KMS-11 (cell line): ENCODE results near the gene GNS.
"Not testable (repeated sequence)": the region's sequence is repeated elsewhere in the genome, so short reads cannot be mapped to it uniquely, and the experiment has no call there.

Experiments used
- H2AFZ ChIP-seq: fragments of 200-600 bp; sonication (generic); 2 replicates; pipeline ENCODE4 v1.6.1; 2016; ENCODE audit warnings: antibody characterized with exemption, mixed run types, low read depth
- H3K27ac ChIP-seq: fragments of 200-600 bp; sonication (generic); 2 replicates; pipeline ENCODE4 v1.6.1; 2016; ENCODE audit warnings: mild to moderate bottlenecking, mixed run types
- H3K27me3 ChIP-seq: fragments of 200-600 bp; sonication (generic); 2 replicates; pipeline ENCODE4 v1.6.1; 2017; ENCODE audit warnings: mild to moderate bottlenecking, low read depth, mixed run types, moderate library complexity; ENCODE audit not compliant: insufficient read depth
- H3K36me3 ChIP-seq: fragments of 200-600 bp; sonication (generic); 2 replicates; pipeline ENCODE4 v1.6.1; 2017; ENCODE audit warnings: mild to moderate bottlenecking, mixed run types; ENCODE audit not compliant: insufficient read depth
- H3K4me1 ChIP-seq: fragments of 200-600 bp; sonication (generic); 2 replicates; pipeline ENCODE4 v1.6.1; 2016; ENCODE audit warnings: mild to moderate bottlenecking, low read depth, mixed run types; ENCODE audit not compliant: poor library complexity, severe bottlenecking
- H3K4me2 ChIP-seq: fragments of 200-600 bp; sonication (generic); 2 replicates; pipeline ENCODE4 v1.7.0; 2016; ENCODE audit warnings: mild to moderate bottlenecking, mixed run types
- H3K4me3 ChIP-seq: fragments of 200-600 bp; sonication (generic); IDR thresholded peaks from 2 replicates; pipeline ENCODE4 v1.6.1; 2017; ENCODE audit warnings: low read depth, low read length, mixed read lengths; ENCODE audit not compliant: insufficient read depth
- H3K79me2 ChIP-seq: fragments of 200-600 bp; sonication (generic); 2 replicates; pipeline ENCODE4 v1.6.1; 2016; ENCODE audit warnings: low read depth, mixed run types; ENCODE audit not compliant: insufficient read depth
- H3K9ac ChIP-seq: fragments of 200-600 bp; sonication (generic); 2 replicates; pipeline ENCODE4 v1.6.1; 2016; ENCODE audit warnings: mild to moderate bottlenecking, mixed run types
- H4K20me1 ChIP-seq: fragments of 200-600 bp; sonication (generic); 2 replicates; pipeline ENCODE4 v1.6.1; 2016; ENCODE audit warnings: mild to moderate bottlenecking, mixed run types; ENCODE audit not compliant: insufficient read depth
- CTCF ChIP-seq: fragments of 200-600 bp; sonication (generic); conservative IDR thresholded peaks from 2 replicates; pipeline ENCODE4 v1.6.1; 2017; ENCODE audit warnings: low read depth, mild to moderate bottlenecking, antibody characterized with exemption, low read length, moderate library complexity, mixed read lengths

The GNS gene

GRCh38 chr12:64695550-64695949 lies 63.7 kb downstream of the GNS start:
- Histone ChIP-seq H4K20me1 (no peaks in the 10 kb centered on the region), H3K27me3 (no peaks in the 10 kb centered on the region), H3K4me3 (no peak overlapping the region), H2AFZ (no peak overlapping the region), H3K9ac (no peak overlapping the region), H3K79me2 (no peaks in the 10 kb centered on the region), H3K27ac (no peak overlapping the region), H3K36me3 (no peaks in the 10 kb centered on the region; the same call in 1 of the 2 replicates), H3K4me1 (peaks cover 28% of the 10 kb centered on the region), H3K4me2 (no peak overlapping the region)
- no peak for TF ChIP-seq CTCF

- Histone ChIP-seq H3K9ac (no peak overlapping the region), H3K36me3 (no peaks in the 10 kb centered on the region; the same call in 1 of the 2 replicates)
- no peak for TF ChIP-seq CTCF
Observed at GRCh38 chr12:64694130-64695040, 64.8 kb downstream of the GNS start.

DNA sequence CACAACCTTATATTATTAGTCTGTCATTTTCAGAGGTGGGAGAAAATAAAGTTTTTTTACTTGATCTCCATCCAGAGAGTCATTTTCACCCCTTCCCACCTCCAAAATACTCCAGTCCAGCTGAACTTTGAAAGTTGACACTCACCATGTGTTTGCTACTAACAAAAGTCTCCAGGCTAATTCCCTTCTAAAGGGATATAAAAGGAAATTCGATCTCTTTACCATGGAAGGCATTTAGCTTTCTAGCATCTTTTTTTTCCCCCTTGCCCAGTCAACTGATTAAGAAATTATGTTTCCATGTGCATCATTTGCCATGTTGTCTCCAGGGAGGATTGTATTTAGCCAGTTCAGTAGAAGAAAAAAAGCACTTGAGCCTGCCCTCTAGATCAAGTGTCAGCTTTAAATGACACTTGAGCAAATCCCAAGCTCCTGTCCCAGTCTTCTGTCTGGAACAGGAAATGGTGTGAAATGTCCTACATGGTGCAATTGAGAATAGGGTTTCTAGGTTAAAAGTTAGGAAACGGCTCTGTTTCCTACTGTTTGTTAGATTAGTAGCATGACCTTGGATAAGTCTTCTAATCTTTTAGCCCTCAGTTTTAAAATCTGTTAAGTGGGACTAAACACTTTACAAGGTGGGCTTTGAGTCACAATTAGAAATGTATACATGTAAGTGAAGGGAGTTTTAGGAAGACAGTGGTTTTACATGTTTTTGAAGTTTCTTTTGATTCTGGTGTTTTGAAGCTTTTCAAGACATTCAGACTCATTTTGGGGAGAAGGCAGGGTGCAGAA lies 67.2 kb downstream of the GNS start:
- Histone ChIP-seq H3K27ac (no peak overlapping the region), H3K9ac (no peak overlapping the region), H3K79me2 (no peaks in the 10 kb centered on the region), H3K36me3 (no peaks in the 10 kb centered on the region; the same call in 1 of the 2 replicates), H3K4me1 (peaks cover 13% of the 10 kb centered on the region), H4K20me1 (no peaks in the 10 kb centered on the region), H3K27me3 (no peaks in the 10 kb centered on the region), H2AFZ (no peak overlapping the region), H3K4me2 (no peak overlapping the region), H3K4me3 (no peak overlapping the region)
- TF ChIP-seq CTCF: no peak

More at GRCh38 chr12:64694130-64695040, 64.8 kb downstream of the GNS start:
- no peak overlapping the region for H2AFZ ChIP-seq
- H3K79me2 ChIP-seq: no peaks in the 10 kb centered on the region
- H3K27me3 ChIP-seq: no peaks in the 10 kb centered on the region
- H3K4me3 ChIP-seq: no peak overlapping the region
- no peaks in the 10 kb centered on the region for H4K20me1 ChIP-seq
- H3K4me1 ChIP-seq: peaks cover 24% of the 10 kb centered on the region
- H3K27ac ChIP-seq: no peak overlapping the region
- H3K4me2 ChIP-seq: no peak overlapping the region

GRCh38 chr12:64691227-64691794 lies 67.9 kb downstream of the GNS start:
- Histone ChIP-seq H3K4me1 (peaks cover 11% of the 10 kb centered on the region), H3K4me2 (no peak overlapping the region), H3K9ac (no peak overlapping the region), H3K36me3 (no peaks in the 10 kb centered on the region; the same call in 1 of the 2 replicates), H3K79me2 (no peaks in the 10 kb centered on the region), H4K20me1 (no peaks in the 10 kb centered on the region), H3K27me3 (no peaks in the 10 kb centered on the region), H2AFZ (no peak overlapping the region), H3K27ac (no peak overlapping the region), H3K4me3 (no peak overlapping the region)
- TF ChIP-seq CTCF: no peak

- H3K4me3 ChIP-seq, H3K79me2 ChIP-seq, H2AFZ ChIP-seq, H3K9ac ChIP-seq, H3K36me3 ChIP-seq, H3K4me1 ChIP-seq, H3K4me2 ChIP-seq, H4K20me1 ChIP-seq, H3K27ac ChIP-seq, H3K27me3 ChIP-seq: not testable (repeated sequence)
Observed at GRCh38 chr12:64690236-64690635, 69.0 kb downstream of the GNS start.
